ENCODE results near the gene CCL14.

Gene CCL14

GRCh38 chr17:35953720-35954119 is 32.8 kb downstream of the CCL14 start:
- Histone ChIP-seq H3K9me3 (no peaks in the 10 kb centered on the region), H3K27me3 (peaks cover 1% of the 10 kb centered on the region), H3K36me3 (no peaks in the 10 kb centered on the region), H3K4me1 (ENCODE audit: control insufficient read depth in 1 of 2, insufficient read depth in 1 of 2, low read depth in 1 of 2, low read length in 1 of 2) (no peaks in the 10 kb centered on the region), H3K27ac (no peak overlapping the region), H3K4me3 (ENCODE audit: low read depth in 1 of 2, low read length in 1 of 2) (no peak overlapping the region)
- TF ChIP-seq, protein P1, sequence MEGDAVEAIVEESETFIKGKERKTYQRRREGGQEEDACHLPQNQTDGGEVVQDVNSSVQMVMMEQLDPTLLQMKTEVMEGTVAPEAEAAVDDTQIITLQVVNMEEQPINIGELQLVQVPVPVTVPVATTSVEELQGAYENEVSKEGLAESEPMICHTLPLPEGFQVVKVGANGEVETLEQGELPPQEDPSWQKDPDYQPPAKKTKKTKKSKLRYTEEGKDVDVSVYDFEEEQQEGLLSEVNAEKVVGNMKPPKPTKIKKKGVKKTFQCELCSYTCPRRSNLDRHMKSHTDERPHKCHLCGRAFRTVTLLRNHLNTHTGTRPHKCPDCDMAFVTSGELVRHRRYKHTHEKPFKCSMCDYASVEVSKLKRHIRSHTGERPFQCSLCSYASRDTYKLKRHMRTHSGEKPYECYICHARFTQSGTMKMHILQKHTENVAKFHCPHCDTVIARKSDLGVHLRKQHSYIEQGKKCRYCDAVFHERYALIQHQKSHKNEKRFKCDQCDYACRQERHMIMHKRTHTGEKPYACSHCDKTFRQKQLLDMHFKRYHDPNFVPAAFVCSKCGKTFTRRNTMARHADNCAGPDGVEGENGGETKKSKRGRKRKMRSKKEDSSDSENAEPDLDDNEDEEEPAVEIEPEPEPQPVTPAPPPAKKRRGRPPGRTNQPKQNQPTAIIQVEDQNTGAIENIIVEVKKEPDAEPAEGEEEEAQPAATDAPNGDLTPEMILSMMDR (IDR thresholded peaks at IDR 0.05) = no peak

GRCh38 chr17:35949401-35949800 is 37.1 kb downstream of the CCL14 start:
- Histone ChIP-seq H3K4me3 (ENCODE audit: low read depth in 1 of 2, low read length in 1 of 2) (no peak overlapping the region), H3K27me3 (no peaks in the 10 kb centered on the region), H3K9me3 (no peaks in the 10 kb centered on the region), H3K36me3 (no peaks in the 10 kb centered on the region), H3K4me1 (ENCODE audit: control insufficient read depth in 1 of 2, insufficient read depth in 1 of 2, low read depth in 1 of 2, low read length in 1 of 2) (no peaks in the 10 kb centered on the region), H3K27ac (no peak overlapping the region)
- TF ChIP-seq, protein P1 (IDR thresholded peaks at IDR 0.05) = no peak

GRCh38 chr17:35948092-35948491 is 38.4 kb downstream of the CCL14 start:
- Histone ChIP-seq H3K27me3 (no peaks in the 10 kb centered on the region), H3K4me1 (ENCODE audit: control insufficient read depth in 1 of 2, insufficient read depth in 1 of 2, low read depth in 1 of 2, low read length in 1 of 2) (no peaks in the 10 kb centered on the region), H3K4me3 (ENCODE audit: low read depth in 1 of 2, low read length in 1 of 2) (no peak overlapping the region), H3K27ac (no peak overlapping the region), H3K9me3 (no peaks in the 10 kb centered on the region), H3K36me3 (no peaks in the 10 kb centered on the region)
- TF ChIP-seq, protein P1 (IDR thresholded peaks at IDR 0.05) = no peak

GRCh38 chr17:35947156-35947585 is 39.4 kb downstream of the CCL14 start:
- Histone ChIP-seq H3K4me3 (ENCODE audit: low read depth in 1 of 2, low read length in 1 of 2) (no peak overlapping the region), H3K9me3 (no peaks in the 10 kb centered on the region)

GRCh38 chr17:35944151-35944550 is 42.4 kb downstream of the CCL14 start:
- H3K27ac ChIP-seq = no peak overlapping the region
- H3K4me1 ChIP-seq (ENCODE audit: control insufficient read depth in 1 of 2, insufficient read depth in 1 of 2, low read depth in 1 of 2, low read length in 1 of 2) = no peaks in the 10 kb centered on the region
- H3K27me3 ChIP-seq = no peaks in the 10 kb centered on the region
- H3K9me3 ChIP-seq = no peaks in the 10 kb centered on the region
- no peak overlapping the region for H3K4me3 ChIP-seq (ENCODE audit: low read depth in 1 of 2, low read length in 1 of 2)
- no peaks in the 10 kb centered on the region for H3K36me3 ChIP-seq
- TF ChIP-seq, protein P1 (IDR thresholded peaks at IDR 0.05) = no peak

More at GRCh38 chr17:35947156-35947585, 39.4 kb downstream of the CCL14 start:
- no peaks in the 10 kb centered on the region for H3K27me3 ChIP-seq
- TF ChIP-seq, protein P1 (IDR thresholded peaks at IDR 0.05) = peak; percentile 57
- H3K27ac ChIP-seq = no peak overlapping the region
- H3K36me3 ChIP-seq = no peaks in the 10 kb centered on the region
- H3K4me1 ChIP-seq (ENCODE audit: control insufficient read depth in 1 of 2, insufficient read depth in 1 of 2, low read depth in 1 of 2, low read length in 1 of 2) = no peaks in the 10 kb centered on the region

GRCh38 chr17:35943537-35943936 is 43.0 kb downstream of the CCL14 start, which contains the start of gene LYZL6:
TSS of gene LYZL6 (minus strand) at chr17:35943713. CDS start at chr17:35939356, 4,357 bp downstream.
- H3K27ac ChIP-seq = no peak within 1 kb of the TSS
- TF ChIP-seq, protein P1 (IDR thresholded peaks at IDR 0.05) = no peak
- no peak within 1 kb of the TSS for H3K4me3 ChIP-seq (ENCODE audit: low read depth in 1 of 2, low read length in 1 of 2)
- no peaks in the 10 kb centered on the region for H3K36me3 ChIP-seq
- H3K27me3 ChIP-seq = no peaks in the 10 kb centered on the region
- no peaks in the 10 kb centered on the region for H3K9me3 ChIP-seq
- H3K4me1 ChIP-seq (ENCODE audit: control insufficient read depth in 1 of 2, insufficient read depth in 1 of 2, low read depth in 1 of 2, low read length in 1 of 2) = no peaks in the 10 kb centered on the region
